GM18861 (cell line): ENCODE results near the gene PDE1C.
"Not testable (repeated sequence)": the region's sequence is repeated elsewhere in the genome, so short reads cannot be mapped to it uniquely, and the experiment has no call there.

Source experiments
- ATAC-seq: cut with Tn5 transposase; IDR thresholded peaks from one replicate; pipeline ENCODE4 v1.9.1; 2021; ENCODE audit not compliant: unreplicated experiment

Gene PDE1C

DNA sequence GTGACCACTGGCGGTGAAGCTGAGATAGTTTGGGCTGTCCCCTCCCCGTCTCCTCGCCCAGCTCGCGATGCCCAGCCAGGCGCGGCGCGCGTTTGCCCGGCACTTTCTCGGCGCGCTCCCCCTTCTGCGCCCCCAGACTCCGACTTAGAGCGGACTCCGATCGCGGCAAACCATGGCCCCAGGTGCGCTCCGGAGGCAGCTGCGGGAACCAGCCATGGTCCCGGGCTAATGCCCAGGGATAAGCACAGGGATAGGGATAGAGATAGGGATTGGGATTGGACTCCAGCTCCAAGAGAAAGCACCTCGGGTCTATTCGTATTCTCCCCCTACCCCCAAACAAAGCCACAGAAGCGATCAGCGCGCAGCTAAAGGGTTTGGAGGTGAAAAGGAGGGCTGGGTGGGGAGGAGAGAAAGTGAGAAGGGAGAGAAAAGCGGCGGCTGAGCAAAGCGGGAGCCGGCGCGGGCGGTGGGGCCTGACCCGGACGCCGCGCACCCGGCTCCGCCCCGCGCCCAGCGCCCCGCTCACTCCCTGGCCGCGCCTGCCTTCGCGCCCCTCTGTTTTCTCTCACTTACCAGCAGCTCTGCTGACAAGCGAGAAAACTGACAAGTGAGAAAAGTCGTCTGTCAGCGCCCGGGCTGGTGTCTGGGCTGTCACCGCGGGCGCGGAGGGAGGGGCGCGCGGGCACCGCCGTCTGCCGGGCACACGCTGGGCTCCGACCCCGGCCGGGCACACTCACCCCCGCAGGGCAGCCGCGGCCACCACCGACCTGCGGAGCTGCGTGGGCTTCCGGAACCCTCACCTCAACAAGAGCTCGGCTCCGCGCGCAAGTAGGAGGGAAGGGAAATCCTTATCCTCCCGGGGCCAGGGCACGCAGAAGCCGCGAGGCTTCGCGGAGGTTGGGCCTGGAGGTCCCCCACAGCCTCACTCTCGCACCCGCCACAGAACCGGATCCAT is at the start of gene PDE1C:
PDE1C (minus strand) TSS at position 2 of the 955 bp plus-strand sequence.
- ATAC-seq: no peak

GRCh38 chr7:32119790-32120196 is 49.6 kb upstream of the PDE1C start:
- no peak for ATAC-seq

DNA sequence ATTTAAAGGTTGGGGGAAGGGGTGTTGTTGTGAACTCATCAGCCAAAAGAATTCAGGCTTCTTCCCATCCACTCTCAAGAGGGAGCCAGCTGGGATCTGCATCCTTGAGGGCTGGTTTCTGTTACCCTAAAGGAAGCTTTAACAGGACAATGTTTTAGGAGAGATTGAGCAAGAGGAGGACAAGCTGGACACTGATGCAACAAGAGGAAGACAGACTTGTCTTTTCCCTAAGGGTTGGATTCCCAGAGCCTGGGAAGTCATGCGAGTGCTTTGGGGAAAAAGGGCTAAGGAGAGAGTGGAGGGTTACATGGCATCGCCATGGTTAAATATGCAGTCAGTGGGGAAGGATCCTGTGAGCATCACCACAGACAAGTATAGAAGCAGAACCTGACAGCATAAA is 47.6 kb upstream of the PDE1C start:
- ATAC-seq: no peak

- no peak for ATAC-seq
These were observed 46.2 kb upstream of the PDE1C start for GRCh38 chr7:32116436-32116835.

DNA sequence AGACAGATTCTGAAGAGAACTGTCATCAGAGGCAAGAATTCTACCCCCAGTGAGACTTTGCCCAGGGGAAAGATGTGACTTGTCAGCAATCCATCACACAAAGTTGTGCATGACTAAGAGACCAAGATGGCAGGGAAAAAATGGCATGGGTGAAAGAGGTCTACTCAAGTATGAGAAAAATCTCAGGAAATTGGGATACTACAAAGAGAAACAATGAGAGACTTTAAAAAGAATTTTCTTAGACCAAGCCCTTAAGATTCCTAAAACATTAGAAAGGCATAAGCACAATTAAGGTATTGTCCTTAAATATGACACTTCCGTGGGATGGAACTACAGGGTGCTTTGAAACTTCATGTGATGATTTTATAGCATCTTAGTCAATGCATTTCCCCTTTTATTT is 45.6 kb upstream of the PDE1C start:
- ATAC-seq: no peak

GRCh38 chr7:32108651-32109050 is 38.4 kb upstream of the PDE1C start:
- ATAC-seq: no peak

- no peak for ATAC-seq
These were observed 34.6 kb upstream of the PDE1C start for GRCh38 chr7:32104766-32105165.

GRCh38 chr7:32103361-32103760 is 33.2 kb upstream of the PDE1C start:
- ATAC-seq: no peak

- ATAC-seq: no peak
These were observed 32.2 kb upstream of the PDE1C start for GRCh38 chr7:32102432-32102873.

DNA sequence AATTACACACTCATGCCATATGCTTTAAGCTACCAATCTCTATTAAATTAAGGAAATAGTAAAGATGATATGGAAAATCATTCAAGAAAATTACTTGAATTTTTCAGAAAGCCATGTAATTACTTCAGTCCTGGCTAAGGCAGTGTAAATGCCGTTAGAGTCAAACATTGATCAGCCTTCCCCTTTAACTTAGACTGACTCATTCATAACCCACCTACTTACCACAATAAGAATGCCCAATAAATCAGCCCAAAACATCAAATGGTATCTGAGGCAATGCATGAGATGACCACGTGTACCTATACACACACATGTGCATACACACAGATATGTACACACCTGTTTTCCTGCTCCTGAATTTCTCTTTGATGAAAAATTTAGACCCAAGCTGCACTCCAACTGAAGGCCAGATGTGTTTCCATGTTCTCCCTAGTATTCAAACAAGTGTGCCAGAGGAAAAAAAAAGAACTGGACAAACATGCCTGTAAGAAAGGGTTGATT is 30.2 kb upstream of the PDE1C start:
- ATAC-seq: no peak

DNA sequence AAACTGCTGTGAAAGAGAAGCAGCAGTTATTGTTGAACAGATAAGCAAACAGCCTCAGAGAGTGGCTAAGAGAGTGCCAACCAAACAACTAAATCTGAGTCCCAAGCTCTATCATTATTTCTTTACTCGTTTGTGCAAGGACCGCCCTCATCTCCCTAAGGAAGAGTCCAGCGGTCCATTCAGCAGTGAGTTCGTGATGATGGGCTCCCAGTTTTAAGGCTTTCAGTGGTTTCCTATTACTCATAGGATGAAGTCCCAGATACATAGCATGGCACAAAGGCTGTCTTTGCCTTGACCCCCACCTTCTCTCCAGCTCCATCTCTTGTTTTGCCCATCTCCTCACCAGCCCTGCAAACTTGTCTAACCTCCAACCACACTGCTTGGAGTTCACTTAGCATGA is 24.3 kb upstream of the PDE1C start:
- no peak for ATAC-seq

DNA sequence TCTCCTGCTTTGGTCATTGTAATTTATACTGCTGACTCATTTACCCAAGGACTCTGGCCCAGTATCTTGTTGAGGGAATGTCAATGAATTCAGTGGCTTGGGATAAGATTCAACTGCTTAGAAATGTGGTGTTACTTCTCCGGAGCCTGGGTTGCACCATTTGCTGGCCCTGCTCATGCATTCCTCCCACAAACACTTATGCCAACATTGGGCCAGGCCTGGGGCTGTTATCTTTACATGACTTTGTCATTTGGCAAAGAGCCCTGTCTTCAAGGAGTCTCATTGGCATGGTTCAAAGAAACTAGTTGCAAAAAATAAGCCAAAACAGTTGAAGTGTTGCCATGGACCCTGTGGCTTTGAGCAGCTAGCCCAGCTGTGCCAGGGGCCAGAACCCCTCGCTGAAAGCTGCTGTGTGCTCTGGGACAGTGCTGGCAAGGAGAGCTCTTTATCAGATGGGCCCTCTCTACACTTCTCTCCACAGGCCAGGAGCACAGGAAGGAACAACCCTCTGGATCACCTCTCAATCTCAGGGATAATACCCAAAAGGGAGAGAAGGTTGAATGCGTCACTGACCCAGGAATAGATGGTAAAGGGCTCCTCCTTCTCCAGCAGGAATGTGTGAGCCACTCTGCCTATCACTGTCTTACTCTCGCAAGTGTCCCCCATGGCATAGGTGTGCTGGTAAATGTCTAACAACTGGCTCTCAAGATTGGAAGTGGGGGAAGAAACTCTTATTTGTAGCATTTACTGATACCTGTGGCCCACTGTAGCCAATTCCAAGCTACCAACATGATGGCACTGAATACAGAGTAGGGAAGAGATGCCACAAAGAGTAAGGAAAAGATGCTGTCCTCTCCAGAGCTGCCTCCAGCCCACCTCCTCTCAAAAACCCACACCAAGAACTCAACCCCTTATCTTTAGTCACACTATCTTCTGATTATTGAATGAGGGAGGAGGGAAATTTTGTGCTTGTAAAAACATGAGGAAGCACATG is 23.5 kb upstream of the PDE1C start:
- no peak for ATAC-seq

DNA sequence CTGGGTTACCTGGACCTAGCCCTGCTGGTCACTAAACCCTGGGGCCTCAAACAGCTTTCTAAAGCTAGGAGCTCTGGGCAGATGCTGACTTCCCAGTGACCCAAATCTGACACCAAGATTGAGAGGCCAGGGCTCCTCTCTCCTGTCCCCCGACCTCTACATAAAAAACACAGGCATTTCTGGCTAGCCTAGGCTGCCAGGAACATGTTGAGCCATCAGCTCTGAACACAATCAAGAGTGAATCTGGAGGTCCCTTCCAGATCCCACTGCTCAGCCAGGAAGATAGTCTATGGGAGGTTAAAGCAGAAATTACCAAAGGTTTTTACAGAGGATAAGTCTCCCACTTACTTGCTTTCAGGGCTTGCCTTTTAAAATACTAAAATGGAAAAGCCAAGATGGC is 22.1 kb upstream of the PDE1C start:
- no peak for ATAC-seq

GRCh38 chr7:32091608-32092210 is 21.5 kb upstream of the PDE1C start:
- ATAC-seq: no peak

DNA sequence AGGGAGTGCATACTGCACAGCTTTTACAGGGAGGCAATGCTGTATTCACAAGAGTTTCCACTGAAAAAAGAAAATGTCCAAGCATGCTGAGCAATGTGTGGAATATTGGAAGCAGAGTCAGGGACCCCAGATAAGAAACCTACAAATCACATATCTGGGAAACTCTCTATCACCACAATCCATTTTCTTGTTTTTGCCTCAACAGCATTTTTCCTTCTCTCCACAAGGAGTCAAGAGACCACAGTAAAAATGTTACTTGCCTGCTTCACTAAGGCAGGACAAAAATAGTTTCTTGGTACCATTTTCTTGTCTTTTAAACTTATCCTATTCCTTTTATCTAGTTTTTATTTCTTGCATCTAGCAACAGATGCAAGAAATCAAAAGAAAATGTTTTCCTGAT is 19.5 kb upstream of the PDE1C start:
- no peak for ATAC-seq

DNA sequence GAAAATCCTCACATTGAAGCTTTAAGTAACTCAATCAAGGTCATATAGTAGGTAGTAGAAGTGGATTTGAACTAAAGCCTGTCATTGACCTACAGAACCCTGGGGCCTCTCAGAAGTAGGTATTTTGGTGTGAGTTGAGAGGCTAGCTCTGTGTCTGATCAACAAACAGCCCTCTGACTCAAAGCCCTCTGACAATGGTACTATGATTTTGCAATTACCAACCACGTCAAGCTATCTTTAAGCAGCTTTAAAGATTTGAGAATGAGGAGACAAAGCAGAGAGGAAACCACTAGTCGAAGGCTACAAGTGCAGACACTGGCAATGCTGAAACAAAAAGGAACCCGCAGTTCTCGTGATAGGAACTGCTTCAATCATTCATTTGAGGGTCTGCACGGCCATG is 19.0 kb upstream of the PDE1C start:
- no peak for ATAC-seq

GRCh38 chr7:32088451-32088881 is 18.3 kb upstream of the PDE1C start:
- no peak for ATAC-seq

- ATAC-seq: no peak
These were observed 9.3 kb upstream of the PDE1C start for GRCh38 chr7:32079510-32079909.

DNA sequence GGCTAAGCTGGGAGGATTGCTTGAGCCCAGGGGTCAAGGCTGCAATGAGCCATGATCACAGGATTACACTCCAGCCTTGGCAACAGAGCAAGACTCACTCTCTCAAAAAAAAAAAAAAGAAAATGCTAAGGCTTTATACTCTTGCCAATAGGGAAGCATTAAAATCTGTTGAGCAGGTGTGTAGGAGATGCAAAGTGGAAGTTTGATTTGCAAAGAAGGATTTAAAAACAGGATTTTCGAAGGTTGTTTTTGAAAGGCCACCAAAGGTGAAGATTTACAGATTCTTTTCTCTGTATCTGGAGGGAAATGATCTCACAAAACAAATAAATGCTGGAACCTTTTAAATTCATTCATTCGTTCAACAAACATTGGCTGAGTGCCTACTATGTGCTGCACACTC is 8.6 kb upstream of the PDE1C start:
- ATAC-seq: no peak

DNA sequence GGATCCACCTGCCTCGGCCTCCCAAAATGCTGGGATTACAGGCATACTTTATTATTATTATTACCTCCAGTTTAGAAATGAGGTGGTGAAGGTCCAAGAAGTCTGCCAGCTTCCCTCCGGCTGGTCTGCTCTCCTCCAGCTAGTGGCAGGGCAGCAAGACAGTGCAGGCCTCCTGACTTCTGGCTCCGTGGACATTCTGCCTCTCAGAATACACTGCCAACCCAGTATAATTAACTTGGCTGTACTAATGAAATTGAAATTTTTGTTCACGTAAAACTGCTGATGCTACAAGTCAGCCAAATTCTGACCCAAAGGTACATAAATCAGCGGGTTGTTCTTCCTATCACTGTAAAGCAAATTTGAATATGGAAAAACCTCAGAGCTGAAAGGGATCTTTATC is 7.6 kb upstream of the PDE1C start:
- no peak for ATAC-seq

DNA sequence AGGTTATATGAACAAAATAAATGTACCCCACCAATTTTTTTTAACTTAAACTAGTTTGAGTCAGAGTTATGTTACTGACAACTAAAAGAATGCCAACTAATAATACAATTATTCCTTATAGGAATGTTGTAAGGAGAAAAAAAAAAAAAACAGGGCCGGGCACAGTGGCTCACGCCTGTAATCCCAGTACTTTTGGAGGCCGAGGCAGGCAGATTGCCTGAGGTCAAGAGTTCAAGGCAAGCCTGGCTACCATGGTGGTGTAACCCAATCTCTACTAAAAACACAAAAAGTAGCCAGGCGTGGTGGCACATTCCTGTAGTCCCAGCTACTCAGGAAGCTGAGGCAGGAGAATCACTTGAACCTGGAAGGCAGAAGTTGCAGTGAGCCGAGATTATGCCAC is 6.6 kb upstream of the PDE1C start:
- not testable (repeated sequence) for ATAC-seq
